Cardiac septum (tissue), 1 donor: Measurements from ENCODE around the gene LYSET. TPM values are rescaled to one million over a fixed set of nuclear protein-coding genes. Genes with fewer than 3 reads are reported as not detected.
A peak's percentile ranks its signal among the peaks of the same experiment; 100 is the strongest.
"Not testable (repeated sequence)": the region's sequence is repeated elsewhere in the genome, so short reads cannot be mapped to it uniquely, and the experiment has no call there.

Experiments used
- DNase-seq: peaks from one replicate; pipeline ENCODE4 v3.0.0-alpha.2; 2020; ENCODE audit warnings: low spot score
- intact Hi-C: fragments of 100-400 bp; cut with DNase I; formaldehyde crosslinking; loops from one replicate; pipeline ENCODE4 v1.14.0; 2022
- long read RNA-seq: library from polyadenylated mRNA; unstranded; transcript quantifications from one replicate; pipeline ENCODE4 v2.0.0, GENCODE V29; 2021
- total RNA-seq: library from RNA; stranded (reverse); fragmentation: NEBNext Ultra II Directional; extraction: Animal tissue kit (Norgen Biotek cat#: 25700); gene quantifications from one replicate; pipeline ENCODE4 v1.2.1, GENCODE V29; 2021
- donor health status: DM: no; HTN: no; CAD: no.

Gene LYSET, protein sequence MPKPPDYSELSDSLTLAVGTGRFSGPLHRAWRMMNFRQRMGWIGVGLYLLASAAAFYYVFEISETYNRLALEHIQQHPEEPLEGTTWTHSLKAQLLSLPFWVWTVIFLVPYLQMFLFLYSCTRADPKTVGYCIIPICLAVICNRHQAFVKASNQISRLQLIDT
- 17.3 TPM for total RNA-seq
- long read RNA-seq, transcript TMEM251-202 (2 exons, 1,303 nt) = major isoform, 8 of 15 reads
- long read RNA-seq, transcript TMEM251-201 (2 exons, 909 nt) = minor isoform, 7 of 15 reads
- long read RNA-seq, partial matches to known transcripts = 0 of 15 reads
- long read RNA-seq, other reads (novel, unspliced or antisense) = 0 of 15 reads

DNA sequence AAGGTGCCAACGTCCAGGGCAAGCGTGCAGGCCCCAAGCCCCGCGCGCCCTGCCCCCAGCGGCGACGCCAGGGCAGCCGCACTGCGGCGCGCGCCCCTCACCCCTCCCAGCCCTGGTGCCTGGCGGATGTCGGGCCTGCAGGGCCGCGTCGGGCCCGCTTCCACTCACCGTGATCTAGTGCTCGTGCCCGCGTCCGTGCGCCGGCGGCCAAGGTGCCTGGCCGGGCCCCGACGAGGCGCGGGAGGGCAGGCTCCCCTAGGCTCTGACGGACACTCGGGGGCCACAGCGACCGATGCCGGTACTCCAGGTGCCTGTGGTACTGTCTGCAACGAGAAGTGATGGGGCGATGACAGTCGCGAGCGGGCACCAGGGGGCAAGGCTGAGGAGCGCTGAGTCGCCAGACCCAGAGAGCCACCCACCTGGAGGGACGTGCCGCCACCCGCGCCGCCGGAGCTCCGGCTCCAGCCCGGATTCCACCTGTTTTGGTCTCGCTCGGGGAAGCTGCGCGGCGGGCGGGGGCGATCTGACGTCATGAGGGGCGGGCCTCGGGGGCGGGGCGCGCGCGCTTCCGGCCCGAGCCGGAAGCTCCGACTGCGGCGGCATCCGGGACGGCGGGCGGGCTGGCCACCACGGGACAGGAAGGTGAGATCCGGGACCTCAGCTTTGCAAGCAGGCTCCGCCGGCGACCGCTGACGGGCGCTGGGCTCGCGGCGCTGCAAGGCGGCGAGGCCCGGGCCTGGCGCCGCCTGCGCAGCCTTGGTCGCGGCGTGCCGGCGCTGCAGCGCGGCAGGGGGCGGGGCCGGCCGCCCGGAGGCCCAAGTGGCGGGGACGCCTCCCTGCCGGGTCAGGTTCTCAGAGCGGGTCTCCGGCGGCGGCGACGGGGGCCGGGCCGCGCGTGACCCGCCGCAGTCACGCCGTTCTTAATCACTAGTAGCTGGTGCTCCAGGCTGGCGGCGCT, at the start of gene LYSET, which contains the start of gene MOAP1:
Gene LYSET (plus strand): TSS at position 927 of the 958 bp plus-strand sequence. CDS start 89 bp downstream, outside the sequence.
Gene MOAP1 (minus strand): TSS at position 507 of the 958 bp plus-strand sequence. CDS start 655 bp downstream, outside the sequence.
- intact Hi-C loops = loop anchor here (1.0 to 2.0 kb wide), 2 partner anchors 23 to 68 kb away; partner anchors contain the start of genes GON7 and UBR7
- peak; percentile 95 for DNase-seq

DNA sequence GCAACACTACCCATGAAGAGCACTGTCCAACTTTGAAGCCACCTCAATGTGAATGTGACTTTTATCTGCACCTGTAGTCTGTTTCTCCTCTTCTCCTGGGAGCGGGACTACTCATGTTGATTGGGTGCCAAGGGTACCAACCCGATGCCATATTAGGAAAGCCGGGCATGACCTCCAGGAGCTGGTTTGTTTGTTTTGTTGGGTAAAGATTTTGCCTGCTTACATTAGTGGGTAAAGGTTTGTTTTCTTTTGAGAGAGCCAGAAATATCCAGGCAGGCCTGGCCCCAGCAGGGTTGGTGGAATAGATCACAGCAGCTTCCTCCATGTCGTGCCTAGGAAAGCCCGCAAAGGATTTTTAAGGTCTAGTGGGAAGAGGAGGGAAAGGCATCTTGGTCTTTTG, 49.7 kb upstream of the LYSET start:
- no peak for DNase-seq
- intact Hi-C loops = loop anchor here (5.0 kb wide), 2 partner anchors 163 to 253 kb away; no protein-coding TSS in a partner anchor

- DNase-seq = no peak
- intact Hi-C loops = loop anchor here (5.0 kb wide), 2 partner anchors 164 to 254 kb away; no protein-coding TSS in a partner anchor
Measured at GRCh38 chr14:93136009-93136408, 49.1 kb upstream of the LYSET start.

DNA sequence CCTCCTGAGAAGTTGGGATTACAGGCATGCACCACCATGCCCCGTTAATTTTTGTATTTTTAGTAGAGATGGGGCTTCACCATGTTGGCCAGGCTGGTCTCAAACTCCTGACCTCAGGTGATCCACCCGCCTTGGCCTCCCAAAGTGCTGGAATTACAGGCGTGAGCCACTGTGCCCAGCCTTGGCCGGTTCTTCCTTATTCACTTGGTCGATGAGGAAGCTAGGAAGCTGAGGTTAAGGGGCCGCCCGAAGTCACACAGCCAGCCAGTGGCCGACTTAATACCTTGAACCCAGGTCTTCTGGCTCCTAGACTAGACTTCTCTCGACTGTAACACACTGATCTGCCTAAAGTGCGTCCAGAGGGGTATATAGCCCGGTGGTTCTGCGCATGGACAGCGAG, 48.6 kb upstream of the LYSET start:
- not testable (repeated sequence) for DNase-seq
- intact Hi-C loops = loop anchor here (5.0 kb wide), 2 partner anchors 164 to 254 kb away; no protein-coding TSS in a partner anchor

DNA sequence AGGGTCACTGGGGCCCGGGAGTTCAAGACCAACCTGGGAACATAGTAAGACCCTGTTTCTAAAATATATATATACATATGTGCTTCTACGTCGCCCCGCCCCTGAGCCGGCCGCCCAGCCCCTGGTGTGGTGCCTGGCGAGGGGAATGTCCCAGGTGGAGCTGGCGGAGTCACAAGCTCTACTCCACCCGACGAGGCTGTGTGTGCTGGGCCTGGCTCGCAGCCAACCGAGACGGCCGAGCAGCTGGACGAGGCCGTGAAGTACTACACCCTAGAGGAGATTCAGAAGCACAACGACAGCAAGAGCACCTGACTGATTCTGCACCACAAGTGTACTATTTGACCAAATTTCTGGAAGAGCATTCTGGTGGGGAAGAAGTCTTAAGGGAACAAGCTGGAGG, 47.3 kb upstream of the LYSET start:
- DNase-seq = no peak
- intact Hi-C loops = loop anchor here (2.0 to 5.0 kb wide), 4 partner anchors 25 to 256 kb away; no protein-coding TSS in a partner anchor

- DNase-seq = no peak
- intact Hi-C loops = no loop called here
Measured at GRCh38 chr14:93142854-93143652, 42.1 kb upstream of the LYSET start.

DNA sequence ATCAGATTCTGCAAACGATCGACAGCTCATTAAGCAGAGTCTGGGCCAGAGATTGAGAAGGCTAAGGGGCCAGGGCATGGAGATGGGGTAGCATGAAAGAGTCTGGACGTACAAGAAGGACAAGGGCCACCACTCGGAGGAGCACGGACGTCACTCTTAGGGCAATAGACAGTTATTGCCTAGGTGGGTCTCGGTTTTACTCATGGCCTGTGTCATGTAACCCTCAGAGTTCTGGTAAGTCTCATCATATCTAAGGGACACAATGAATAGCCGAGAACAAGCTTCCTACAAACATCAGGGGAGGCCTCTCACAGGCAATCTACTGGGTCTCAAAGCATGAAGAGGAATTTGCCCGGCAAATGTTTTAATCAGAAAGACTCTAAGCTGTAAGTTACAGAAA, 39.0 kb upstream of the LYSET start:
- intact Hi-C loops = no loop called here
- DNase-seq = no peak

GRCh38 chr14:93148979-93149378, 36.1 kb upstream of the LYSET start:
- no peak for DNase-seq
- intact Hi-C loops = no loop called here

GRCh38 chr14:93150227-93151208, 34.6 kb upstream of the LYSET start:
- intact Hi-C loops = no loop called here
- no peak for DNase-seq

DNA sequence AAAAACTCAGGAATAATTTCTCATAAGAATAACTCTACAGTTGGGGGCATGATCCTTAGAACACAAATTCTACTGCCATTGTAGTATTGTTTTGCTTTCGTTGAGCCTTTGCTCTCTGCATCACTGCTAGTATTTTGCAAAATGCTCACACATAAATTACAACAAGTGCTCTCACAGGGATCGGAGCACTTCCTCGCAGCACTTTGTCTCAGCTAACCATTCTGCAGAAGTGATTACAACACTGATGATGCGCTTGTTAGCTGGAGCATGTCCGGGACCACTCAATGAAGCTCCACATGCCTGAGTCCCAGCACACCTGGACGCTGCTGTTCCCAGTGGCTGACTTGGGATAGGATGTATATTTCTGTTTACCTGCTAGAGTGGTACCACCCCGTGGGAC, 32.0 kb upstream of the LYSET start:
- DNase-seq = no peak
- intact Hi-C loops = no loop called here

DNA sequence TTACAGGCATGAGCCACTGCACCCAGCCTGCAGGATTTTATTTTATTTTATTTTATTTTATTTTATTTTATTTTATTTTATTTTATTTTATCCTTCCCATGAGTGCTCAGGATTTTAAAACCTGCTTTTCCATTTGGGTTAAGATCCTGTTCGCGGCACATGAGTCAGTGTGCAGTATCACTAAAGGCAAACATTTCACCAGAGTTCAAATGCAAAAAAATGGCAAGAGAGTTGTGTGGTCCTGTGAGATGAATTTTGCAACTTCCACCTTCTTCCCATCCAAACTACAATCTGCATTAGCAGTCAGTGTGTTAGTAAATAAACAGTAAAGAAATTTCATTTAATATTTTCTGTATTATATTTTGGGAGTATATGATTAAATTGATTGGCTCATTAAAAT, 29.4 kb upstream of the LYSET start:
- intact Hi-C loops = no loop called here
- no peak for DNase-seq

GRCh38 chr14:93156693-93157369, 28.3 kb upstream of the LYSET start:
- intact Hi-C loops = no loop called here
- no peak for DNase-seq

GRCh38 chr14:93158349-93158748, 26.8 kb upstream of the LYSET start:
- intact Hi-C loops, DNase-seq: not testable (repeated sequence)

DNA sequence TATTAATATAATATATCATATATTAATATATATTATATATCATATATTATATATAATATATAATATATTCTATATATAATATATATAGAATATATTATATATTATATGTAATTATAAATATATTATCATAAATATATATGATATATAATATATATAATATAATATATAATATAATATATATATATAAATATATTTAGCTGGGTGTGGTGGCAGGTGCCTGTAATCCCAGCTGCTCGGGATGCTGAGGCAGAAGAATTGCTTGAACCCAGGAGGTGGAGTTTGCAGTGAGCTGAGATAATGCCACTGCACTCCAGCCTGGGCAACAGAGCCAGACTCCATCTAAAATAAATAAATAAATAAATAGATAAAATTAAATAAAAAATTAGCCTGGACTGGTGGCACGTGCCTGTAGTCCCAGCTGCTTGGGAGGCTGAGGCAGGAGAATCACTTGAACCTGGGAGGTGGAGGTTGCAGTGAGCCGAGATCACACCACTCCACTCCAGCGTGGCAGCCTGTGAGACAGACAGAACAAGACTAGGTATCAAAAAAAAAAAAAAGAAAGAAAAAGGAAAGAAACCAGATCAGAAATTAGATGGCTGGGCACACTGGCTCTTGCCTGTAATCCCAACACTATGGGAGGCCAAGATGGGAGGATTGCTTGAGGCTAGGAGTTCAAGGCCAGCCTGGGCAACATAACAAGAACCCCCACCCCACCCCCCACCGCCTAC, 25.3 kb upstream of the LYSET start:
- DNase-seq, intact Hi-C loops: not testable (repeated sequence)

GRCh38 chr14:93160353-93160801, 24.7 kb upstream of the LYSET start:
- intact Hi-C loops = no loop called here
- DNase-seq = no peak

GRCh38 chr14:93161411-93161940, 23.6 kb upstream of the LYSET start:
- intact Hi-C loops = no loop called here
- DNase-seq = no peak

GRCh38 chr14:93163564-93163963, 21.6 kb upstream of the LYSET start:
- intact Hi-C loops = no loop called here
- DNase-seq = no peak
